Stimulated activated naive CD8-positive, alpha-beta T cell treated with anti-CD3 and anti-CD28 coated beads, Interleukin-15, Interleukin-2, amounts not matched to agents 100 ng/mL and 50 ng/mL, for 24 hours (primary cell): ENCODE data around the gene SUDS3.
A peak's percentile ranks its signal among the peaks of the same experiment; 100 is the strongest.

Source experiments
- H3K27ac Mint-ChIP-seq: one replicate; pipeline ENCODE4 v1.8.0; 2021; ENCODE audit warnings: mild to moderate bottlenecking, mixed read lengths
- H3K27me3 Mint-ChIP-seq: one replicate; pipeline ENCODE4 v1.8.0; 2021; ENCODE audit warnings: mixed read lengths
- H3K36me3 Mint-ChIP-seq: one replicate; pipeline ENCODE4 v1.8.0; 2021; ENCODE audit warnings: low read depth, mixed read lengths
- H3K4me1 Mint-ChIP-seq: one replicate; pipeline ENCODE4 v1.8.0; 2021; ENCODE audit warnings: low read depth, mixed read lengths
- H3K4me3 Mint-ChIP-seq: one replicate; pipeline ENCODE4 v1.8.0; 2021; ENCODE audit warnings: mild to moderate bottlenecking, mixed read lengths
- H3K9me3 Mint-ChIP-seq: one replicate; pipeline ENCODE4 v1.8.0; 2021; ENCODE audit warnings: mixed read lengths

The SUDS3 gene, protein sequence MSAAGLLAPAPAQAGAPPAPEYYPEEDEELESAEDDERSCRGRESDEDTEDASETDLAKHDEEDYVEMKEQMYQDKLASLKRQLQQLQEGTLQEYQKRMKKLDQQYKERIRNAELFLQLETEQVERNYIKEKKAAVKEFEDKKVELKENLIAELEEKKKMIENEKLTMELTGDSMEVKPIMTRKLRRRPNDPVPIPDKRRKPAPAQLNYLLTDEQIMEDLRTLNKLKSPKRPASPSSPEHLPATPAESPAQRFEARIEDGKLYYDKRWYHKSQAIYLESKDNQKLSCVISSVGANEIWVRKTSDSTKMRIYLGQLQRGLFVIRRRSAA

DNA sequence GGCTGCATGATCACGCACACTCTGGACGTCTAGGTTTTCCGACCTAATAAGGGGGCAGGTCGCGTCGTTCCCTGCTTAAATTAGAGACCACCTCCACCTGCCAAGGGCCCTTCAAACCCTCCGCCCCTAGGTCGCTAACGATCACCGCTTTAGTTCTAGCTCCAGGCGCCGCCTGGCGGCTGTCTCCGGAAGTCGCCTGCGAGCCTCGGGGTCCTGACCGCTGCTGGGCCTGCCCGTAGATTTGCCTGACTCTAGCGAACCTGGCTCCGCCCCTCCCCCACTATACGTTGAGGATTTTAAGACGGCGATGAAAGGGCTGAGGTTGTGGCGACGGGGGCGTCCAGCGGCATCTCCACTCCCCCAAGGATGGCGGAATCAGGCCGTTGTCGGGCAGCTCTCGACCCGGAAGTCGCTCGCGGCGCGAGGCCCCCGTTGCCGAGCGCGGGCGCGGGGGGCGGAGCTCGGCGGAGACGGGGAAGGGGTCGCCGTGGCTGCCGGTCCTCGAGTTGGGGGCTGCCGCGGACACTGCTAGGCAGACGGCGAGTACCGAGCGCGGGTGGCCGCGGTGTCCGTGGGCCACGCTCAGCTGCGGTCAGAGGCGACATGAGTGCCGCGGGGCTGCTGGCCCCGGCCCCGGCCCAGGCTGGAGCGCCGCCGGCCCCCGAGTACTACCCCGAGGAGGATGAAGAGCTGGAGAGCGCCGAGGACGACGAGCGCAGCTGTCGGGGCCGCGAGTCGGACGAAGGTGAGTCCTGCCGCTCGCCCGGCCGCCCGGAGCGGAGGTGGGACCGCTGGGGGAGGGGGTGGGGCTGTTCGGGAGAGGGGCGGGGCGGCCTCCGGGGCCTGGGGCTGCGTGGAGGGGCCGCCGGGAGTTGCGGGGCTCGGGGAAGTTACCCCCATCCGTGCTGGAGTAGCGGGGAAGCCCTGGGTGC is at the start of gene SUDS3:
Gene SUDS3 (plus strand): TSS at position 467 of the 932 bp plus-strand sequence. CDS start 137 bp downstream, at position 604.
- no peaks in the 10 kb centered on the region for H3K9me3 Mint-ChIP-seq

DNA sequence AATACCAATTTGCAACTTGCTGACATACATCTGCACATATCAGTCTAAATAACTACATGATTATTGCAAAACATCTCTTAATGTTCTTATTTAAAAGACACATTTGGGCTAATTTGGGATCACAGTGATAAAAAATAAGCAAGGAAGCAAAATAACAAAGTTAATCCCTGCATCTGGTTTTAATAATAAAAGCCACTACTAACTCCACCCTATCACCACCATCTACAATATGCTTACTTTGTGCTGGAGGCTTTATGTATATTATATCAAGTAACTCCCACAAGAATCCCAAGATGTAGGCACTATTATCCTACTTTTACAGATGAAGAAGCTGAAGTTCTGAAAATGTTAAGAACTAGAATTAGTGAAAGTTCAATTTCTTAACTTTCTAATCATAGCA is 49.4 kb upstream of the SUDS3 start:
- peaks cover 40% of the 10 kb centered on the region for H3K4me1 Mint-ChIP-seq
- H3K27ac Mint-ChIP-seq = no peak overlapping the region
- H3K27me3 Mint-ChIP-seq = no peaks in the 10 kb centered on the region
- no peaks in the 10 kb centered on the region for H3K9me3 Mint-ChIP-seq
- H3K4me3 Mint-ChIP-seq = no peak overlapping the region
- peaks cover 27% of the 10 kb centered on the region for H3K36me3 Mint-ChIP-seq

More for the DNA sequence above, at the start of gene SUDS3:
- H3K36me3 Mint-ChIP-seq = peaks cover 10% of the 10 kb centered on the region
- peaks cover 38% of the 10 kb centered on the region for H3K4me1 Mint-ChIP-seq
- H3K27ac Mint-ChIP-seq = peak within 1 kb of the TSS; percentile 98
- H3K27me3 Mint-ChIP-seq = no peaks in the 10 kb centered on the region
- peak within 1 kb of the TSS; percentile 83 for H3K4me3 Mint-ChIP-seq

DNA sequence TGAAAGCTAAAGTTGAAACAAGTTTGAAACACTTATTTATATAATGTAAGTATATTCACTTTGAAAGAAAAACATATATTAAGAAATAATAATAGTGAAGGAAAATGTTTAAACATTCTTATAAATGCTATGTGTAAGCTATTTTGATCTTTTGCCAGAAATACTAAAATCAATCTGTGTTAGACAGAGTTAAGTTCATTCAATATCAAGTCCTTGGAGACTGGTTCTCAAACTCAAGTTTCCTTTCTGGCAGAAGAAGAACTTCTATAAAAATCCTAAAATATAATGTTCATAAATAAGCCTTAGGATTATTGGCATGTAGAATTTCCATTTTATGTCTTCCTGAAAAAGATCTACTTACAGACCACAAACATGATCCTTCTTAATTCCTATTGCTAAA is 49.0 kb upstream of the SUDS3 start:
- no peaks in the 10 kb centered on the region for H3K27me3 Mint-ChIP-seq
- H3K9me3 Mint-ChIP-seq = no peaks in the 10 kb centered on the region
- peaks cover 44% of the 10 kb centered on the region for H3K4me1 Mint-ChIP-seq
- H3K36me3 Mint-ChIP-seq = peaks cover 30% of the 10 kb centered on the region
- no peak overlapping the region for H3K4me3 Mint-ChIP-seq
- H3K27ac Mint-ChIP-seq = no peak overlapping the region

GRCh38 chr12:118328486-118329330 is 47.6 kb upstream of the SUDS3 start:
- H3K27ac Mint-ChIP-seq = no peak overlapping the region
- H3K36me3 Mint-ChIP-seq = peaks cover 42% of the 10 kb centered on the region
- H3K9me3 Mint-ChIP-seq = no peaks in the 10 kb centered on the region
- H3K27me3 Mint-ChIP-seq = no peaks in the 10 kb centered on the region
- no peak overlapping the region for H3K4me3 Mint-ChIP-seq
- peaks cover 50% of the 10 kb centered on the region for H3K4me1 Mint-ChIP-seq

DNA sequence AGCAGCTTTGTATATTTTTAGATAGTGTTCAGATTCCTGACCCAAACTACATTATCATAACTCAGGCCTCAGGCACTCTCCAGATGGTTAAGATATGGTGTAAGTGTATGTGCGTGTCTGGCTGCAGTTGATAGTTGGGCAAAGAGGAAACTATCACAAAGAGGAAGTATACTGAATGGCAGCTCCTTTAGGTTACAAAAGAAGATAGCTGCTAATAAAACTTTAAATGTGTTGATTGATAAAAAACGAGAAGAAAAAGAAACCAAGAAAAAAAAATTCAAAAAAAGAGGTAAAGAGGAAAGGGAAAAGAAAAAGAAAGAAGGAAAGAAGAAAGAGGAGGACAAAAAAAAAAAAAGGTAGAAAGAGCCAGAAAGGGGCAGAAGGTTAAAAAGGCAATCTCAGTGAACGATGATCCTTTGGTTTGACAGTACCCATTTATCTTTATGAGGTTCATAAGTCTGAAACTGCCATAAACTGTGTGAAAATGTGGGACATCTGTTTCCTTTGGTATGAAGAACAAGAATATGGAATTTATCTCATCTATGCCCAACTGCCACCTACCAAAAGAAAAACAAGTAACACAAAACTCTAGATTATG is 45.8 kb upstream of the SUDS3 start:
- Mint-ChIP-seq H3K27ac (peak overlapping the region; percentile 79), H3K36me3 (peaks cover 46% of the 10 kb centered on the region), H3K4me1 (peaks cover 50% of the 10 kb centered on the region), H3K9me3 (no peaks in the 10 kb centered on the region), H3K4me3 (no peak overlapping the region), H3K27me3 (no peaks in the 10 kb centered on the region)

DNA sequence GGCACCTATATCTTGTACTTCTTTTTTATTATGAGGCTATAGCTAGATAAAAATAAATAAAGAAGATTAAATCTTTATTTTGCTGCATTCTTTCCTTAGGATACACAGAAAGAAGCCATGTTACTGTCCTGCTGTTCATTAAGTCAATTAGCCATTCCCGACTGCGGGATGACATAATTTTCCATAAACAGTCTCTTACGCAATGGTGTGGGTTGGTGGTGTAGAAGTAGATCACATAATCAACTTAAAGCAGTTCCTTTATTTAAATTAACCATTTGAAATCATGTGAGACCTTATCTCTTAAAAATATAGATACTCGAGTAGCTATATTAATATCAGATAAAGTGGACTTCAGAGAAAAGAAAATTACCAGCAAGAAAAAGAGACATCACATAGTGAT is 43.8 kb upstream of the SUDS3 start:
- peaks cover 55% of the 10 kb centered on the region for H3K4me1 Mint-ChIP-seq
- no peak overlapping the region for H3K27ac Mint-ChIP-seq
- no peaks in the 10 kb centered on the region for H3K9me3 Mint-ChIP-seq

GRCh38 chr12:118334241-118334640 is 42.1 kb upstream of the SUDS3 start:
- Mint-ChIP-seq H3K9me3 (no peaks in the 10 kb centered on the region), H3K27ac (no peak overlapping the region), H3K4me1 (peaks cover 54% of the 10 kb centered on the region), H3K4me3 (no peak overlapping the region), H3K36me3 (peaks cover 37% of the 10 kb centered on the region), H3K27me3 (no peaks in the 10 kb centered on the region)

More for the DNA sequence above, 43.8 kb upstream of the SUDS3 start:
- peaks cover 33% of the 10 kb centered on the region for H3K36me3 Mint-ChIP-seq
- H3K4me3 Mint-ChIP-seq = no peak overlapping the region
- no peaks in the 10 kb centered on the region for H3K27me3 Mint-ChIP-seq

GRCh38 chr12:118334939-118335567 is 41.3 kb upstream of the SUDS3 start:
- Mint-ChIP-seq H3K4me1 (peaks cover 52% of the 10 kb centered on the region), H3K27ac (no peak overlapping the region), H3K27me3 (no peaks in the 10 kb centered on the region), H3K36me3 (peaks cover 37% of the 10 kb centered on the region), H3K9me3 (no peaks in the 10 kb centered on the region), H3K4me3 (no peak overlapping the region)

DNA sequence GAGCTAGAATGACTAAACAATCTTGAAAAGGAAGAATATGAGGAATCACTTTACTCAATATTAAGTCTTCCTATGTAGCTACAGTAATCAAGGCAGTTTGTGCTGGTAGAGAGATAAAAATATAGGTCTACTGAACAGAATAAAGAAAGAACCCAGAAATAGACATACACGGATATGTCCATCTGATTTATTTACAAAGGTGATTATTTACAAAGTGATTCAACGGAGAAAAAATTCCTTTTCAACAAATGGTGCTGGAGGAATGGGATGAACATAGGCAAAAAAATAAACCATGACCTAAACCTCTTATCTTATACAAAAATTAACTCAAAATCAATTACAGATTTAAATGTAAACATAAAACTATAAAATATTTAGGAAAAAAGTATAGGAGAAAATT is 40.2 kb upstream of the SUDS3 start:
- Mint-ChIP-seq H3K9me3 (no peaks in the 10 kb centered on the region), H3K4me1 (peaks cover 44% of the 10 kb centered on the region), H3K36me3 (peaks cover 32% of the 10 kb centered on the region), H3K27ac (no peak overlapping the region), H3K27me3 (no peaks in the 10 kb centered on the region), H3K4me3 (no peak overlapping the region)

- Mint-ChIP-seq H3K36me3 (peaks cover 34% of the 10 kb centered on the region), H3K27ac (no peak overlapping the region), H3K9me3 (no peaks in the 10 kb centered on the region), H3K27me3 (no peaks in the 10 kb centered on the region), H3K4me1 (peaks cover 45% of the 10 kb centered on the region), H3K4me3 (no peak overlapping the region)
These were observed 39.0 kb upstream of the SUDS3 start for GRCh38 chr12:118337194-118337838.

- H3K4me3 Mint-ChIP-seq = no peak overlapping the region
- no peaks in the 10 kb centered on the region for H3K9me3 Mint-ChIP-seq
- no peak overlapping the region for H3K27ac Mint-ChIP-seq
- peaks cover 17% of the 10 kb centered on the region for H3K36me3 Mint-ChIP-seq
- H3K4me1 Mint-ChIP-seq = peaks cover 50% of the 10 kb centered on the region
- no peaks in the 10 kb centered on the region for H3K27me3 Mint-ChIP-seq
These were observed 34.3 kb upstream of the SUDS3 start for GRCh38 chr12:118342090-118342489.

DNA sequence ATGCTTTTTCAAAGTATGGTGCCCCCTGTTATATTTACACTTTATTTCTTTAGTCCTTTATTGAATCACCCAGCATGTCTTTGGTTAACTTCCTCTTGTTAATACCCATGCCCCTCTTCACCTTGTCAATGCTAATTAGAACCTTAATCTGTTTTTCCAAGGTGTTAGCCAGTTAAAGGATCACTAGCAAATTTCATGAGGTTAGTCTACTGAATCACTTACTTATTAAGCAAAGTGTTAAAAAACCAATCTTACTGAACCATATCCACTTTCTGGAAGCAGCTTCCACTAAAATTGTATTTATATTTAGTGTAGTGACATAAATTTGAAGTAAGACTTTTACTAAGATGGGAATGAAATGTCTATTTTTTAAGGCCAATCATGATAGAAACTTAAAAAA is 31.5 kb upstream of the SUDS3 start:
- Mint-ChIP-seq H3K27ac (no peak overlapping the region), H3K4me1 (peaks cover 47% of the 10 kb centered on the region), H3K36me3 (peaks cover 17% of the 10 kb centered on the region), H3K27me3 (no peaks in the 10 kb centered on the region), H3K4me3 (no peak overlapping the region), H3K9me3 (no peaks in the 10 kb centered on the region)

GRCh38 chr12:118345355-118345754 is 31.0 kb upstream of the SUDS3 start:
- Mint-ChIP-seq H3K4me3 (no peak overlapping the region), H3K27me3 (no peaks in the 10 kb centered on the region), H3K27ac (peak overlapping the region; percentile 75), H3K9me3 (no peaks in the 10 kb centered on the region), H3K4me1 (peaks cover 48% of the 10 kb centered on the region), H3K36me3 (peaks cover 15% of the 10 kb centered on the region)
